ENCODE data around the gene FAM131C.

Gene FAM131C, protein sequence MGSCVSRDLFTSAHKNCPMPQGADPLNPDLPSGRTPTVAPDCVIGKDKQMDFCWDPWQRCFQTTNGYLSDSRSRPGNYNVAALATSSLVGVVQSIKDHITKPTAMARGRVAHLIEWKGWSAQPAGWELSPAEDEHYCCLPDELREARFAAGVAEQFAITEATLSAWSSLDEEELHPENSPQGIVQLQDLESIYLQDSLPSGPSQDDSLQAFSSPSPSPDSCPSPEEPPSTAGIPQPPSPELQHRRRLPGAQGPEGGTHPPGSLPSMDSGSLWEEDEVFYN

DNA sequence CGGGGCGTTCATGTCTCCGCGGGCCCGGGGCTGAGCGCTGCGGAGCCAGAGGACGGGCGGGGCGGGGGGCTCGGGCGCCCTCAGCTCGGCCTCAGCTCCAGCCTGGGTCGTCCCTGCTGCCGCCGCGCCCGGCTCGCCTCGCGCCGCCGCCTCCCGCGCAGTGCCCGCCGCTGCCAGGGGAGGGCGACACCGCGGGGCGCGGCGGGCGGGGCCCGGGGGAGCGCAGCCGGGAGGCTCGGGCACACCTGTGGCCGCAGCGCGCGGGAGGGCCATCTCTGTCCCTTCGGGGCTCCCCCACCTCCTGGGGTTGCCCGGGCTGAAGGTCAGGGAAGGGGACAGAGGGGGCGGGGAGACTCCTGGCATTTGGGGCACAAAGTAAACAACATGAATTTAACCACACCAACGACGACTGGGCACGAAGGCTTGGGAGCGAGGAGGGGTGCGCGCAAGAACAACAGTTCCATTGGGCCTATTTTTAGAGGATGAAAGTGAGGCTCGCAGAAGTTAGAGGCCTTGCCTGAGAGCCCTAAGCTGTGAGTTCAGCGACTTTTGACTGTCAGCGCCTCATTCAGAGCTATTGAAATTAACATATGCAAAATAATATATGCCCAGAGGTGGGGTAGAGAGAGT is at the start of gene FAM131C:
FAM131C (minus strand) TSS at position 162 of the 630 bp plus-strand sequence. CDS start 209 bp downstream, outside the sequence.
- TF ChIP-seq, protein P1, sequence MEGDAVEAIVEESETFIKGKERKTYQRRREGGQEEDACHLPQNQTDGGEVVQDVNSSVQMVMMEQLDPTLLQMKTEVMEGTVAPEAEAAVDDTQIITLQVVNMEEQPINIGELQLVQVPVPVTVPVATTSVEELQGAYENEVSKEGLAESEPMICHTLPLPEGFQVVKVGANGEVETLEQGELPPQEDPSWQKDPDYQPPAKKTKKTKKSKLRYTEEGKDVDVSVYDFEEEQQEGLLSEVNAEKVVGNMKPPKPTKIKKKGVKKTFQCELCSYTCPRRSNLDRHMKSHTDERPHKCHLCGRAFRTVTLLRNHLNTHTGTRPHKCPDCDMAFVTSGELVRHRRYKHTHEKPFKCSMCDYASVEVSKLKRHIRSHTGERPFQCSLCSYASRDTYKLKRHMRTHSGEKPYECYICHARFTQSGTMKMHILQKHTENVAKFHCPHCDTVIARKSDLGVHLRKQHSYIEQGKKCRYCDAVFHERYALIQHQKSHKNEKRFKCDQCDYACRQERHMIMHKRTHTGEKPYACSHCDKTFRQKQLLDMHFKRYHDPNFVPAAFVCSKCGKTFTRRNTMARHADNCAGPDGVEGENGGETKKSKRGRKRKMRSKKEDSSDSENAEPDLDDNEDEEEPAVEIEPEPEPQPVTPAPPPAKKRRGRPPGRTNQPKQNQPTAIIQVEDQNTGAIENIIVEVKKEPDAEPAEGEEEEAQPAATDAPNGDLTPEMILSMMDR (IDR thresholded peaks at IDR 0.05; ENCODE audit: insufficient read depth, missing control alignments), result peak; percentile 34
- DNase-seq (ENCODE audit: insufficient read length, low spot score), result peak; percentile 42
- no peak for FAIRE-seq

DNA sequence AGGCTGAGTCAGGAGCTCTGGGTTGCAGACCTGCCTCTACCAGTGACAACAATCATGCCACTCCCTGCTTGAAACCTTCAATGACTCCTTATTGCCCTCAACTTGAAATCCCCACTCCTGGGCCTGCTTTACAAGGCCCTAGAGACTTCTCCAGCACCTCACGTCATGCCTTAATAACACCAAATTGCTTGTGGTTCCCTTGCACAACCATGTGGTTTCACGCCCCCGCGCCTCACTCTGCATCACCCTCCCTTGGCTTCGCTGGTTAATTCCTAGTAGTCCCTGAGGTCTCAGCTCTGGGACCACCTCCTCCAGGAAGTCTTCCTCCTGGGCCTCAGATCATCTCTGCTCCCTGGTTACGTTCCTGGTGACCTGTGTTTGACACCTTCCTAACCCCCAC is 49.5 kb upstream of the FAM131C start:
- DNase-seq (ENCODE audit: insufficient read length, low spot score) (no peak), FAIRE-seq (no peak)
- TF ChIP-seq, protein P1 (IDR thresholded peaks at IDR 0.05; ENCODE audit: insufficient read depth, missing control alignments), result no peak

DNA sequence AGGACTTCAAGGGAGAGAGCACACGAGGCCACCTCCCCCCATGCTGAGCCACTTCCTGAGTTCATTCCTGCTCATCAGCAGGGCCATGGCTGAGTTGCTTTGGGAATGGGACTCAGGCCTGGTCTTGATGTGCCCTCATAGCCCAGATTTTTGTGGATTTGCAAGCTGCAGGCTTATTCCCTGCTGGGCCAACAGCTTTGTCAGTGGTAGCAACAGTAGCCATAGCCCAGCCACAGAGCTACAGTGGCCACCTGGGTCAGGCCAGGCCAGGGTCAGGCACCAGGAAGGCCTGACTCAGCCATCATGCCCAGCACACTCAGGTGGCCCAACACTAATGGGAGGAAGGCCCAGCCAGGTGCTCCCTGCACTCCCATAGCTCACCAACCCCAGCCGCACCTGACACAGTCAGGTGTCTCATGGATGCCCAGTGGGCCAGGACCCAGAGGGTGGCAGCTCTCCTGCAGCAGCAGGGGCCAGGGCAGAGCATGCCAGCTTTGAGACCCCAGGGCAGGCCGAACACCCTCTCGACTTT is 49.0 kb upstream of the FAM131C start:
- DNase-seq (ENCODE audit: insufficient read length, low spot score) (no peak), FAIRE-seq (no peak)
- TF ChIP-seq, protein P1 (IDR thresholded peaks at IDR 0.05; ENCODE audit: insufficient read depth, missing control alignments), result no peak

DNA sequence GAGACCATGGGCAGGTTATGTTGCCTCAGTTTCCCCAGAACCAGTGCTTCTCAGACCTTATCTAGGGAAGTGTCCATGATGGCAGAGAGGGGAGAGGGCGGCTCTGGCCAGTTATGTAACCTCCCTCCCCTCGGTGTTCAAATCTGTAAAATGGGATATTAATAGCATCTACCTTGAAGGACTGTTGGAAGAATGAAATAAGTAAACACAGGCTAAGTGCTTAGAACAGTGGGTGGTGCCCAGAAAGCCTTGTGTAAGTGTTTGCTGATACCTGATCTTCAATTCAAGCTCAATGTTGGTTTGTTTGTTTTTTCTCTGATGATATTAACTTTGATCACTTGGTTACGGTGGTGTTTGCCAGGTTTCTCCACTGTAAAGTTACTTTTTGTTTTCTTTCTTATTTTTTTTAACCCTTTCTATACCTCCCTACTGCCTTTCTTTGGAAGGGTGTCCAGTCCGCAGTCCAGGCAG is 47.5 kb upstream of the FAM131C start:
- DNase-seq (ENCODE audit: insufficient read length, low spot score) (no peak), FAIRE-seq (no peak)
- TF ChIP-seq, protein P1 (IDR thresholded peaks at IDR 0.05; ENCODE audit: insufficient read depth, missing control alignments), result no peak

DNA sequence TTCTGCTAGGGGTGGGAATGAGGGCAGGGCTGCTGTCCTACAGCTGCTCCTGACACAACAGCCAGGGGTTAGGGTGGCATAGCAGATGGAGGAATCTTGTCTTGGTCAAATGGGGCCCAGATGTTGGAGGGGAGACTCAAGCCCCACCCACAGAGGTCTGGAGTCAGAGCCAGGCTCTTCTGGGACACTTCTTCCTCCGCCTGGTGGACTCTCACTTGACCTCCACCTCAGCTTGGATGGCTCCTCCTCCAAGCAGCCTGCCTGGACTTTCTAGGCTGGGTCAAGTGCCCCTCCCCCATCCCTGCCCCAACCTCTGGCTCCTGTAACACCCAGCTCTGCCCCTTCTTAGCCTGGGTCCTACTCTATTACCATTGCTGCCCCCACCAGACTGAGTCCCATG is 47.0 kb upstream of the FAM131C start:
- TF ChIP-seq, protein P1 (IDR thresholded peaks at IDR 0.05; ENCODE audit: insufficient read depth, missing control alignments), result no peak
- DNase-seq (ENCODE audit: insufficient read length, low spot score) (no peak), FAIRE-seq (no peak)

DNA sequence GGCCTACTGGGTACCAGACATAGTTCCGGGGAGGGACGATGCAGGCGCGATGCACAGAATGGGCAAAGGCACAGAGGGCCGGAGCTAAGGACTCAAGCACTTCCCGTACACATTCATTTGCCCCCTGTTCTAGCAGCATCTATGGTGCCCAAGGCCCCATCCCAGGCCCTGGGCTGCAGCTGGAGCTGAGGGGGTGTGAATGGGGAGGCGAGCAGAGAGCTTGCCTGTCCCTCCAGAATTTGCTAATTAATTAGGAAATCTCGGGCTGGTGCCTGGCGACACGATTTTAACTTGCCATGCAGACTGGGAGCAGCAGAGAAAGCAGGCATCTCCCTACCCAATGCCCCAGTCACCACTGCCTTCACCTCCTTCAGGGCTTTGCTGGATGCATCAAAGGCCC is 46.5 kb upstream of the FAM131C start:
- FAIRE-seq, result no peak
- DNase-seq (ENCODE audit: insufficient read length, low spot score), result no peak
- TF ChIP-seq, protein P1 (IDR thresholded peaks at IDR 0.05; ENCODE audit: insufficient read depth, missing control alignments), result no peak

DNA sequence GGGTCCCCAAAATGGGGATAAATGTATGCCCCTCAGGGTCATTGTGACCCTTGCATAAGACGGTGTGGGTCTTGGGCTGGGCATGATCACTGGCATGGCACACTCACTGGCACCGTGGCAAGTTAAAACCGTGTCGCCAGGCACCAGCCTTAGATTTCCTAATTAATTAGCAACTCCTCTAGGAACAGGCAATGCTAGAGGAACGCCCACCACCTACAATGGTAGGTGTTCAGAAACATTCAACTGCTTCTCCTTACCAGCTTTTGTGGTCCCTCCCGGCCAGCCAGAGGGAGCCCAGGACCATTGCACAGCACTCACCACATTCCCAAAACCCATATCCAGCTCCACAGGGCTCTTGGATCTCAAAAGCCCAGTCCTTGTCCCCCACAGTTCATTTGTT is 46.1 kb upstream of the FAM131C start:
- FAIRE-seq, result no peak
- DNase-seq (ENCODE audit: insufficient read length, low spot score), result no peak
- TF ChIP-seq, protein P1 (IDR thresholded peaks at IDR 0.05; ENCODE audit: insufficient read depth, missing control alignments), result no peak
